ENCODE results near the gene JAM3. TPM values are rescaled to one million over a fixed set of nuclear protein-coding genes. Genes with fewer than 3 reads are reported as not detected.

Gene JAM3
- total and polyA plus RNA-seq, 2 experiments from 2014 or later = 46.2 to 63.7 TPM

DNA sequence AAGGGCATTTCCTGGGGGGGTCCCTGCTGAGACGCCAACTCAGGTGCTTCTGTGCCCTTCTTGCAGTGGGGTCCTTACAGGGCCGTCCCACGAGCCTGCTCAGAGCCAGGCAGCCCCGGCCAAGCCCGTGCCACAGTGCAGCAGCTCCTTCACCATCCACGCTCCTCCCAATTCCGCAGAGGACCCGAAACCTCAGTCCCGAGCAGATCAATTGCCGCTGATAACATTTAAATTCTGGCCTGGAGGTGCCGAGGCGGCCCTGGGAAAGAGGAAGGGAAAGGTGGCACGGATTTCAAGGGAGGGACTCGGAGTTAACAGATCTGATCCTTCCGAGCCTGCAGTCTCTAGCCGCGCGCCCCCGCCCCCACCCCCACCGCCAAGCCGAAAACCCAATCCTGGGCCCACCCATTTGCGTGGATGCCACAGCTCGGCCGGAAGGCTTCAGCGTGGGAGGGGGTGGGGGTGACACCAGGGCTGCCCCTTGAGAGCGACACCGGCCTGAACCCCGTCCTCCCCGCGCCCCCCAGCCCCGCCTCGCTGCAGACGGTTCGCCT lies 32.3 kb upstream of the JAM3 start:
- 5 to 7% methylated on average over 11 to 34 of the region's 34 CpGs for WGBS, 2 experiments (ENCODE audit: low coverage in 1 of 2, low lambda C conversion rate in 2 of 2, missing lambda C conversion rate in 2 of 2)

DNA sequence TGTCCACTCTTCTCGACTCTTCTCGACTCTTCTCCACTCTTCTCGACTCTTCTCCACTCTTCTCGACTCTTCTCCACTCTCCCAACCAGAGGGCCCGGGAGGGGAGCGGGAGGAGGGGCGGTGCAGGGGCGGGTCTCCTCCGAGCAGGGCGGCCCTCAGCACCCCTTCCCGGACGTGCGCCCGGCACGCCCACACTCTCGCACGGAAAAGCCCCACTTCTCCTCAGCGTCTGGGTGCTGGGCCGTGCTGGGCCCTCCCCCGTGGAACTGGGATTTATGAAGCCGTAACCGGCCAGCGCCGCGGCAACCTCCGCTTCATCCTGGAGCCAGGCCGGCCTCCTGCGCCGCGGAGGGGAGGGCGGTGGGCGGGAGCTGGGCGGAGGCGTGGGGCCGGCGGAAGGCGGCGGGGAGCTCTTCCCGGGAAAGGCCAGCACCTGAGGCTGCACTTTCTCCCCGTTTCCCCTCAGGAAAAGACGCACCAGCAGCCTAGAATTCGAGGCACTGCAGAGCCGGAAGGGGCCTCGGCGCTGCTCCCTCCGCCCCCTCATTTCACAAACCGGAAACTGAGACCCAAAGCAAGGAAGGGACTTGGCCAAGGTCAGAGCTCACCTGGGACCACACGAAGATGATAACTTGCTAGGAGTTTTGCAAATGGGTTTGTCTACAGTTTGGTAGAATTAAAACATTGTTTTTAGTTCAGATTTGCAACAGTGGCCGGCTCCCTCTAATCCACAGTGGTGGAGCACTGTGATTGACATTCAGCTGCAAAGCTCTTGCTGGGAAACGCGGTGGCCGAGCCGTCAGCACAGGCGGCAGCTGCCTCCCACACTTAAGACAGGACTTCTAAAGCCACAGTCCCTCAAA lies 31.6 kb upstream of the JAM3 start:
- Histone ChIP-seq H3K36me3 (ENCODE audit: low read depth) (no peaks in the 10 kb centered on the region), H3K27me3 (replicated peaks; ENCODE audit: insufficient read depth) (no peaks in the 10 kb centered on the region), H3F3A (ENCODE audit: insufficient read depth) (peaks cover 14% of the 10 kb centered on the region; the same call in 1 of the 2 replicates), H3K79me2 (ENCODE audit: insufficient read depth) (no peaks in the 10 kb centered on the region), H3K9ac (peak overlapping the region; percentile 74), H3K4me1 (ENCODE audit: insufficient read depth) (peaks cover 20% of the 10 kb centered on the region), H4K20me1 (ENCODE audit: insufficient read depth) (no peaks in the 10 kb centered on the region), H2AFZ (peak overlapping the region; percentile 87), H3K4me3 (peak overlapping the region; percentile 75), H3K9me2 (ENCODE audit: insufficient read depth) (no peaks in the 10 kb centered on the region), H3K9me3 (ENCODE audit: low read depth) (no peaks in the 10 kb centered on the region), H3K27ac (peak overlapping the region; percentile 42), H3K4me2 (ENCODE audit: unreplicated experiment) (peak overlapping the region; percentile 85)
- WGBS, 2 experiments (ENCODE audit: low coverage in 1 of 2, low lambda C conversion rate in 2 of 2, missing lambda C conversion rate in 2 of 2) = 1% methylated on average over 44 to 54 of the region's 54 CpGs
- in situ Hi-C loops (cut with MboI) = no loop called here
- TF ChIP-seq EZH2 (IDR thresholded peaks at IDR 0.05; ENCODE audit: insufficient read depth, poor library complexity, severe bottlenecking) (no peak), EZH2phosphoT487 (IDR thresholded peaks at IDR 0.05; ENCODE audit: insufficient read depth, low read depth) (no peak)
- DNase-seq = peak; percentile 83

More for the DNA sequence above, 32.3 kb upstream of the JAM3 start:
- peak overlapping the region; percentile 75 for H3K4me3 ChIP-seq
- peaks cover 20% of the 10 kb centered on the region for H3K4me1 ChIP-seq (ENCODE audit: insufficient read depth)
- H3K9me3 ChIP-seq (ENCODE audit: low read depth) = no peaks in the 10 kb centered on the region
- H3K4me2 ChIP-seq (ENCODE audit: unreplicated experiment) = peak overlapping the region; percentile 85
- no peaks in the 10 kb centered on the region for H3K79me2 ChIP-seq (ENCODE audit: insufficient read depth)
- TF ChIP-seq EZH2phosphoT487 (IDR thresholded peaks at IDR 0.05; ENCODE audit: insufficient read depth, low read depth) = no peak
- no peak for TF ChIP-seq EZH2 (IDR thresholded peaks at IDR 0.05; ENCODE audit: insufficient read depth, poor library complexity, severe bottlenecking)
- no peaks in the 10 kb centered on the region for H3K36me3 ChIP-seq (ENCODE audit: low read depth)
- no peaks in the 10 kb centered on the region for H3K27me3 ChIP-seq (replicated peaks; ENCODE audit: insufficient read depth)
- H4K20me1 ChIP-seq (ENCODE audit: insufficient read depth) = no peaks in the 10 kb centered on the region
- peak overlapping the region; percentile 87 for H2AFZ ChIP-seq
- in situ Hi-C loops (cut with MboI) = no loop called here
- H3K27ac ChIP-seq = peak overlapping the region; percentile 42
- peaks cover 14% of the 10 kb centered on the region; the same call in 1 of the 2 replicates for H3F3A ChIP-seq (ENCODE audit: insufficient read depth)
- H3K9ac ChIP-seq = peak overlapping the region; percentile 74
- H3K9me2 ChIP-seq (ENCODE audit: insufficient read depth) = no peaks in the 10 kb centered on the region
- DNase-seq = peak; percentile 55

DNA sequence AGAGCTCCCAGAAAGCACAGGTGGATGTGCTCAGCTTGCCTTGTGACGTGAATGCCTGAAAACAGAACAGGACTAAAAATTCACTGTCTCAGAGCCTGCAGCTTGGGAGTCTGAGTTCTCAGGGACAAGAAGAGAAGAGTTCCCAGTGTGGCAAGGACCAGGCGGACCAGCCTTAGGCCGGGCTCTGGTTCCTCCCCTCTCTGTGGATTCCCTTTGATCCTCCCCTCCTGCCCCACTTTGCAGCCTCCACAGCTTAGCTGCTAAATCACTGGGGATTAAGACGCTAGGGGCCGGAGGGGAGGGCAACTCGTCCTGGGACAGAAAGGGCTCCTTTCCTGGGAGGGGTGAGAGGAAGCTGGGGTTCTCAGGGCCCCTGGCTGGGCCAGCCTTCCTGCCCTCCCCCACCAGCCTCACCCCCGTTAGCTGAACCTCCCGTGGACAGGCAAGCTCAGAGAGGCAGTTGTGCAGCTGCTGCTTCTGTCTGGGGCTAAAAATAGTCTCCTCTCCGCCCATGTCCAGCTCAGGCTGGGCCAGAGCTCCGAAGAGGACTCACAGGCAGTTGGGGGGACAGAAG lies 29.9 kb upstream of the JAM3 start:
- no peak overlapping the region for H2AFZ ChIP-seq
- in situ Hi-C loops (cut with MboI) = no loop called here
- H3K79me2 ChIP-seq (ENCODE audit: insufficient read depth) = no peaks in the 10 kb centered on the region
- peaks cover 14% of the 10 kb centered on the region; the same call in 1 of the 2 replicates for H3F3A ChIP-seq (ENCODE audit: insufficient read depth)
- no peaks in the 10 kb centered on the region for H4K20me1 ChIP-seq (ENCODE audit: insufficient read depth)
- H3K36me3 ChIP-seq (ENCODE audit: low read depth) = no peaks in the 10 kb centered on the region
- no peak overlapping the region for H3K9ac ChIP-seq
- WGBS, 2 experiments (ENCODE audit: low coverage in 1 of 2, low lambda C conversion rate in 2 of 2, missing lambda C conversion rate in 2 of 2) = 83 to 88% methylated on average over 10 of the region's 10 CpGs
- H3K27me3 ChIP-seq (replicated peaks; ENCODE audit: insufficient read depth) = no peaks in the 10 kb centered on the region
- peaks cover 11% of the 10 kb centered on the region for H3K4me1 ChIP-seq (ENCODE audit: insufficient read depth)
- H3K4me2 ChIP-seq (ENCODE audit: unreplicated experiment) = no peak overlapping the region
- H3K9me2 ChIP-seq (ENCODE audit: insufficient read depth) = no peaks in the 10 kb centered on the region
- TF ChIP-seq EZH2phosphoT487 (IDR thresholded peaks at IDR 0.05; ENCODE audit: insufficient read depth, low read depth) = no peak
- DNase-seq = no peak
- no peak overlapping the region for H3K27ac ChIP-seq
- H3K9me3 ChIP-seq (ENCODE audit: low read depth) = no peaks in the 10 kb centered on the region
- no peak overlapping the region for H3K4me3 ChIP-seq

DNA sequence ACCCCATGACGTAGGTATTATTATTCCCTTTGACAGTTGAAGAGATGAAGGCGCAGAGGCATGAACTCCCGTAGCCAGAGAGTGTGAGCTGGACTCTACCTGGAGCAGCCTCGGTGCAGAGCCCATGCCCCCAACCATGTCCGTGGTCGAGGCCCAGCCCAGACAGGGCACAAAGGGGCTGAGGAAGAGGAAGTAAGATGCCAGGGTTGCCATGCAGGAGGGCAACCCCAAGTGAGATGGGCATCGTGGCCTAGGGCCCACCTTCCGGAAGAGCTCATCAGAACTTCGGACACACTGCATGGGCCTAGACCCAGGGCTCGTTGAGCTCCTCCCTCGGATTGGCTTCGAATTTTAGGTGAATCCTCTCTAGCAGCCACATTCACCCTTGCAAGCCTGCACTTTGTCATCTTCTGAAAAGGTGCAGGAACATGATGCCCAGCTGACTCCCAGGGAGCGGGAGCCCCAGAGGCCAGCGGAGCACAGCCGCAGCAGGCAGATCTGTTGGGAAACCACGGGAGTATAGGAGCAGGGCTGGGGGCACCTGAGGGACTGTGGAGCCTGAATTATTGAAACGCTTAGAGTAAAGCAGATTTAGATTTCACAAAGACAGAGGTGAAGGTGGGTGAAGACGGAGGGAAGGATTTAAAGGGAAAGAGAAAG lies 29.0 kb upstream of the JAM3 start:
- Histone ChIP-seq H3K27me3 (replicated peaks; ENCODE audit: insufficient read depth) (no peaks in the 10 kb centered on the region), H2AFZ (no peak overlapping the region), H4K20me1 (ENCODE audit: insufficient read depth) (no peaks in the 10 kb centered on the region), H3K4me1 (ENCODE audit: insufficient read depth) (peaks cover 6% of the 10 kb centered on the region; the same call in 1 of the 2 replicates), H3K9ac (no peak overlapping the region), H3K36me3 (ENCODE audit: low read depth) (no peaks in the 10 kb centered on the region), H3K9me3 (ENCODE audit: low read depth) (no peaks in the 10 kb centered on the region), H3K79me2 (ENCODE audit: insufficient read depth) (no peaks in the 10 kb centered on the region), H3F3A (ENCODE audit: insufficient read depth) (peaks cover 14% of the 10 kb centered on the region; the same call in 1 of the 2 replicates), H3K27ac (no peak overlapping the region), H3K9me2 (ENCODE audit: insufficient read depth) (no peaks in the 10 kb centered on the region), H3K4me2 (ENCODE audit: unreplicated experiment) (no peak overlapping the region), H3K4me3 (no peak overlapping the region)
- WGBS, 2 experiments (ENCODE audit: low coverage in 1 of 2, low lambda C conversion rate in 2 of 2, missing lambda C conversion rate in 2 of 2) = 86 to 88% methylated on average over 18 of the region's 18 CpGs
- no peak for DNase-seq
- TF ChIP-seq EZH2 (IDR thresholded peaks at IDR 0.05; ENCODE audit: insufficient read depth, poor library complexity, severe bottlenecking) (no peak), EZH2phosphoT487 (IDR thresholded peaks at IDR 0.05; ENCODE audit: insufficient read depth, low read depth) (no peak)
- in situ Hi-C loops (cut with MboI) = loop anchor here (10.0 kb wide), 1 partner anchor 115 kb away; no protein-coding TSS in a partner anchor
